Colonic mucosa (tissue), 4 donors: ENCODE measurements around the gene ZBP1. TPM values are rescaled to one million over a fixed set of nuclear protein-coding genes. Genes with fewer than 3 reads are reported as not detected.

ENCODE experiments used
- DNase-seq: peaks from one replicate; pipeline ENCODE4 v3.0.0-alpha.2; 2020
- H3K27ac ChIP-seq: fragments of 200-600 bp; one replicate; pipeline ENCODE4 v1.8.0; 2021
- H3K27me3 ChIP-seq: fragments of 200-600 bp; one replicate; pipeline ENCODE4 v1.8.0; 2021
- H3K36me3 ChIP-seq: fragments of 200-600 bp; one replicate; pipeline ENCODE4 v1.8.0; 2021
- H3K4me1 ChIP-seq: fragments of 200-600 bp; one replicate; pipeline ENCODE4 v1.8.0; 2021; ENCODE audit warnings: mild to moderate bottlenecking
- H3K4me3 ChIP-seq: fragments of 200-600 bp; one replicate; pipeline ENCODE4 v1.8.0; 2021
- H3K9ac ChIP-seq, 2 donors: one replicate each; pipeline ENCODE4 v1.7.0; 2013; ENCODE audit warnings: control low read depth in 2 of 2, low read depth in 2 of 2, low read length in 2 of 2
- H3K9me3 ChIP-seq: fragments of 200-600 bp; one replicate; pipeline ENCODE4 v1.8.0; 2021
- CTCF ChIP-seq: fragments of 200-600 bp; IDR thresholded peaks from one replicate; pipeline ENCODE4 v1.8.0; 2022; ENCODE audit warnings: antibody characterized with exemption, mild to moderate bottlenecking
- intact Hi-C: fragments of 100-400 bp; cut with DNase I; formaldehyde crosslinking; loops from one replicate; pipeline ENCODE4 v1.14.1; 2022
- total RNA-seq, 2 donors: library from RNA; stranded (reverse); fragmentation: NEBNext Ultra II Directional in 1 of 2; extraction: Animal tissue kit (Norgen Biotek cat#: 25700) in 1 of 2; gene quantifications; one replicate each; pipeline ENCODE4 v1.2.1, GENCODE V29; 2021
- donor health status: healthy.
- donor health status: DM: no; HTN: no; CAD: no.
- donor health status: DM: no; HTN: no; CAD: no.

The ZBP1 gene
- total RNA-seq, 2 donors from 2014 or later: 2.7 to 3.4 TPM

GRCh38 chr20:57595041-57596030 is 24.9 kb downstream of the ZBP1 start:
- intact Hi-C loops: loop anchor here (2.0 to 10.0 kb wide), 3 partner anchors 221 to 613 kb away; no protein-coding TSS in a partner anchor
- Histone ChIP-seq H3K36me3 (no peaks in the 10 kb centered on the region), H3K27ac (no peak overlapping the region), H3K27me3 (no peaks in the 10 kb centered on the region), H3K9me3 (no peaks in the 10 kb centered on the region), H3K4me1 (peaks cover 8% of the 10 kb centered on the region), H3K4me3 (no peak overlapping the region), H3K9ac (no peak overlapping the region)
- TF ChIP-seq CTCF: no peak
- no peak for DNase-seq

GRCh38 chr20:57594092-57594951 is 25.9 kb downstream of the ZBP1 start:
- H3K27ac ChIP-seq: no peak overlapping the region
- no peak for DNase-seq
- peak overlapping the region in 1 of 2 donors; percentile 1 for H3K9ac ChIP-seq
- H3K9me3 ChIP-seq: no peaks in the 10 kb centered on the region
- H3K27me3 ChIP-seq: no peaks in the 10 kb centered on the region
- TF ChIP-seq CTCF: peak; percentile 86
- H3K4me1 ChIP-seq: peaks cover 12% of the 10 kb centered on the region
- intact Hi-C loops: loop anchor here (1.0 to 10.0 kb wide), 3 partner anchors 80 to 580 kb away; no protein-coding TSS in a partner anchor
- H3K4me3 ChIP-seq: no peak overlapping the region
- H3K36me3 ChIP-seq: no peaks in the 10 kb centered on the region

- Histone ChIP-seq H3K9ac (peak overlapping the region; percentile 20 to 43), H3K4me1 (peaks cover 12% of the 10 kb centered on the region), H3K36me3 (no peaks in the 10 kb centered on the region), H3K9me3 (no peaks in the 10 kb centered on the region), H3K27ac (peak overlapping the region; percentile 37), H3K27me3 (no peaks in the 10 kb centered on the region), H3K4me3 (no peak overlapping the region)
- peak; percentile 85 for DNase-seq
- intact Hi-C loops: loop anchor here (10.0 kb wide), 2 partner anchors 219 to 581 kb away; no protein-coding TSS in a partner anchor
- TF ChIP-seq CTCF: no peak
Measured at GRCh38 chr20:57593134-57593886, 26.9 kb downstream of the ZBP1 start.

GRCh38 chr20:57592263-57593092 is 27.7 kb downstream of the ZBP1 start:
- H3K9me3 ChIP-seq: no peaks in the 10 kb centered on the region
- H3K36me3 ChIP-seq: no peaks in the 10 kb centered on the region
- no peak overlapping the region for H3K27ac ChIP-seq
- H3K4me1 ChIP-seq: peaks cover 12% of the 10 kb centered on the region
- H3K9ac ChIP-seq: no peak overlapping the region
- intact Hi-C loops: loop anchor here (10.0 kb wide), 2 partner anchors 218 to 582 kb away; no protein-coding TSS in a partner anchor
- no peak for DNase-seq
- no peak overlapping the region for H3K4me3 ChIP-seq
- no peak for TF ChIP-seq CTCF
- no peaks in the 10 kb centered on the region for H3K27me3 ChIP-seq
